Measurements from ENCODE around the gene HSPA1L.

The HSPA1L gene

DNA sequence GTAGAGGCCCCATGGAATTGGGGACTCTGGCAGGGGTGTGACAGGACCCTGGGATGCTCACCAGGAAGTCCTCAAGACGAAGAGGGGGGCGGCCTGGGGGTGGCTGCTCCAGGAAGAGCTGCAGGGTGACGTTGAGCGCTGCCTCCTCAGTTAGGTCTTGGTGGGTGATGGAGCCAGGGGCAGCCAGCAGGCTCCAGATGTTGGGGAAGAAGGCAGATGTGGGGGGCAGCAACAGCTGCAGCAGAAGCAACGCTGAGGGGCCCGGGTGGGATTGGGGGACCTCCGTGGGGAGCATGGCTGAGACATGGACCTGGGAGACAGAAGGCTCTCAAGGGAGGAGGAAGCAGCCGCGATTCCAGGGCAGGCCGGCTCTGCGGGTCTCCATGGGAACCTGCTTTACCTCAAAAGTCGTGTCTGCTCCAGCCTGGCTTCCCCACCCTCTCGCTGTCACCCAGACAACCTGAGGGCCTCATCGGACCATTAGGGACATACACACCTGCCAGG, 38.5 kb downstream of the HSPA1L start:
- Histone ChIP-seq H3K4me1 (ENCODE audit: control insufficient read depth, insufficient read depth, low read length) (no peaks in the 10 kb centered on the region), H3K9ac (ENCODE audit: low read depth, low read length) (no peak overlapping the region), H3K27me3 (ENCODE audit: control insufficient read depth, insufficient read depth, low read length) (no peaks in the 10 kb centered on the region), H3K9me3 (ENCODE audit: control insufficient read depth, insufficient read depth, low read length) (no peaks in the 10 kb centered on the region), H3K4me3 (ENCODE audit: low read depth, low read length) (no peak overlapping the region), H3K36me3 (ENCODE audit: control insufficient read depth, insufficient read depth, low read length) (peaks cover 33% of the 10 kb centered on the region)

- no peak overlapping the region for H3K9ac ChIP-seq (ENCODE audit: low read depth, low read length)
- no peaks in the 10 kb centered on the region for H3K4me1 ChIP-seq (ENCODE audit: control insufficient read depth, insufficient read depth, low read length)
- H3K4me3 ChIP-seq (ENCODE audit: low read depth, low read length): no peak overlapping the region
Observed at GRCh38 chr6:31775633-31776484, 39.2 kb downstream of the HSPA1L start.

GRCh38 chr6:31775184-31775583, 39.9 kb downstream of the HSPA1L start:
- H3K4me3 ChIP-seq (ENCODE audit: low read depth, low read length): no peak overlapping the region
- no peaks in the 10 kb centered on the region for H3K9me3 ChIP-seq (ENCODE audit: control insufficient read depth, insufficient read depth, low read length)
- no peaks in the 10 kb centered on the region for H3K4me1 ChIP-seq (ENCODE audit: control insufficient read depth, insufficient read depth, low read length)
- H3K36me3 ChIP-seq (ENCODE audit: control insufficient read depth, insufficient read depth, low read length): peaks cover 20% of the 10 kb centered on the region
- H3K27me3 ChIP-seq (ENCODE audit: control insufficient read depth, insufficient read depth, low read length): no peaks in the 10 kb centered on the region
- H3K9ac ChIP-seq (ENCODE audit: low read depth, low read length): no peak overlapping the region

More at GRCh38 chr6:31775633-31776484, 39.2 kb downstream of the HSPA1L start:
- no peaks in the 10 kb centered on the region for H3K27me3 ChIP-seq (ENCODE audit: control insufficient read depth, insufficient read depth, low read length)
- no peaks in the 10 kb centered on the region for H3K9me3 ChIP-seq (ENCODE audit: control insufficient read depth, insufficient read depth, low read length)
- peaks cover 26% of the 10 kb centered on the region for H3K36me3 ChIP-seq (ENCODE audit: control insufficient read depth, insufficient read depth, low read length)

- Histone ChIP-seq H3K4me1 (ENCODE audit: control insufficient read depth, insufficient read depth, low read length) (no peaks in the 10 kb centered on the region), H3K4me3 (ENCODE audit: low read depth, low read length) (no peak overlapping the region), H3K9me3 (ENCODE audit: control insufficient read depth, insufficient read depth, low read length) (no peaks in the 10 kb centered on the region), H3K9ac (ENCODE audit: low read depth, low read length) (no peak overlapping the region), H3K27me3 (ENCODE audit: control insufficient read depth, insufficient read depth, low read length) (no peaks in the 10 kb centered on the region), H3K36me3 (ENCODE audit: control insufficient read depth, insufficient read depth, low read length) (no peaks in the 10 kb centered on the region)
Observed at GRCh38 chr6:31771992-31772358, 43.1 kb downstream of the HSPA1L start.

GRCh38 chr6:31770860-31771259, 44.2 kb downstream of the HSPA1L start:
- H3K4me3 ChIP-seq (ENCODE audit: low read depth, low read length): no peak overlapping the region
- H3K4me1 ChIP-seq (ENCODE audit: control insufficient read depth, insufficient read depth, low read length): no peaks in the 10 kb centered on the region
- H3K9ac ChIP-seq (ENCODE audit: low read depth, low read length): no peak overlapping the region
- H3K36me3 ChIP-seq (ENCODE audit: control insufficient read depth, insufficient read depth, low read length): no peaks in the 10 kb centered on the region
- no peaks in the 10 kb centered on the region for H3K9me3 ChIP-seq (ENCODE audit: control insufficient read depth, insufficient read depth, low read length)
- no peaks in the 10 kb centered on the region for H3K27me3 ChIP-seq (ENCODE audit: control insufficient read depth, insufficient read depth, low read length)

- Histone ChIP-seq H3K9ac (ENCODE audit: low read depth, low read length) (no peak overlapping the region), H3K4me3 (ENCODE audit: low read depth, low read length) (no peak overlapping the region), H3K9me3 (ENCODE audit: control insufficient read depth, insufficient read depth, low read length) (no peaks in the 10 kb centered on the region), H3K4me1 (ENCODE audit: control insufficient read depth, insufficient read depth, low read length) (no peaks in the 10 kb centered on the region), H3K36me3 (ENCODE audit: control insufficient read depth, insufficient read depth, low read length) (no peaks in the 10 kb centered on the region), H3K27me3 (ENCODE audit: control insufficient read depth, insufficient read depth, low read length) (no peaks in the 10 kb centered on the region)
Observed at GRCh38 chr6:31769684-31770371, 45.3 kb downstream of the HSPA1L start.

DNA sequence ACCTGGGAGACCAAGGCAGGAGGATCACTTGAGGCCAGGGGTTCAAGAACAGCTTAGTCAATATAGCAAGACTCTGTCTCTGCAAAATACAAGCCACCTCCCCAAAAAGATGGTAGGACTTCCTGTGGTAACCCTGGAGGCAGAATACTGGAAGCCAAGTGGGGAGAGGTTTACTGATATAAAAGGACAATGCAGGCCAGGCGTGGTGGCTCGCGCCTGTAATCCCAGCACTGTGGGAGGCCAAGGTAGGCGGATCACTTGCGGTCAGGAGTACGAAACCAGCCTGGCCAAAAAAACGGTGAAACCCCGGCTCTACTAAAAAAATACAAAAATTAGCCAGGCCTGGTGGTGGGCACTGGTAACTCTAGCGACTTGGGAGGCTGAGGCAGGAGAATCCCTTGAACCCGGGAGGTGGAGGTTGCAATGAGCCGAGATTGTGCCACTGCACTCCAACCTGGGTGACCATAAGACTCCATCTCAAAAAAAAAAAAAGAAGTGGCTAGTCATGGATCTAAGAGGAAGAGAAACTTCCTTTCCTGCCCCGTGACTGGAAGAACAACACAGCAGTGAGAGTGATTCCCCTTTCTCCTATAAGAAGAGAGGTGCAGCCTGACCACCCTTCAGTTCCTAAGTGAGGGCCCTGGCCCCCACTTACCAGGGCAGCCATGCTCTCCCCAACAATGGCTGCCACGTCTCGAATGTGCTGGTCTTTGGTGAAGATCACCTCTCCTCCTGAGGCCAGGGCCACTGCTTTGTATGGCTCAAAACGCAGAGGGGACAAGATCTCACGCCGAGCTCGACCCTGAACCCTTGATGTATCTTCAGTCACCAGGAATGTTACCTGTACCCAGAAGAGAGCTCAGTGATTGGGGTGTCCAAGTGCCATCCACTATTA, 46.5 kb downstream of the HSPA1L start:
- Histone ChIP-seq H3K9ac (ENCODE audit: low read depth, low read length) (no peak overlapping the region), H3K9me3 (ENCODE audit: control insufficient read depth, insufficient read depth, low read length) (no peaks in the 10 kb centered on the region)

DNA sequence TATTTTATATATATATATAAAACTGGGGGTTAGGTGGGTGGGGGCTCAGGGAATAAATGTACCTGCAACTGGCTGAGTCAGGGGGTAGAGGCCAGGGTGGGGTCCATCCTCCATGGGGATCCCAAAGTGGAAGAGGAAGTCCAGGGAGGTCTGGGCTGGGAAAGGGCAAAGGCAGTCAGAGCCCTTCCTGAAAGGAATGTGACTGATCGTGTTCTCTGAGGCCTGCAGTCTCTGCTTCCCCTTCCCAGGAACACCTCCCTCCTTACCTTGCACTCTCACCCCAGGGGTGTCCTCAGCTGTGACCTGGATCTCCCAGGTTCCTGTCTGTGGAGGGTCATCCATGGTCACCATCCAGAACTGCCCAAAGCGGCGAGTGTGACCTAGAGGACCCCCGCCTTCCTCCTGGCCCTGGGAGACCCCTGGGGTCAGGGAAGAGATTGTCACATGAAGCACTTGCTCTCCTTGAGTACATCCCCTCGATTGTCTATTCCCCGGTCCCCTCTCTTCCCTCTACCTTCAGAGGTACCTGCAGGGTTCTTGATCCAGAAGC, 47.9 kb downstream of the HSPA1L start:
- H3K9me3 ChIP-seq (ENCODE audit: control insufficient read depth, insufficient read depth, low read length): no peaks in the 10 kb centered on the region
- peaks cover 5% of the 10 kb centered on the region for H3K36me3 ChIP-seq (ENCODE audit: control insufficient read depth, insufficient read depth, low read length)
- no peak overlapping the region for H3K4me3 ChIP-seq (ENCODE audit: low read depth, low read length)
- H3K27me3 ChIP-seq (ENCODE audit: control insufficient read depth, insufficient read depth, low read length): no peaks in the 10 kb centered on the region
- peaks cover 5% of the 10 kb centered on the region for H3K4me1 ChIP-seq (ENCODE audit: control insufficient read depth, insufficient read depth, low read length)
- no peak overlapping the region for H3K9ac ChIP-seq (ENCODE audit: low read depth, low read length)

More for the DNA sequence above, 46.5 kb downstream of the HSPA1L start:
- no peaks in the 10 kb centered on the region for H3K4me1 ChIP-seq (ENCODE audit: control insufficient read depth, insufficient read depth, low read length)
- H3K4me3 ChIP-seq (ENCODE audit: low read depth, low read length): no peak overlapping the region
- H3K36me3 ChIP-seq (ENCODE audit: control insufficient read depth, insufficient read depth, low read length): no peaks in the 10 kb centered on the region
- H3K27me3 ChIP-seq (ENCODE audit: control insufficient read depth, insufficient read depth, low read length): no peaks in the 10 kb centered on the region

GRCh38 chr6:31765910-31766794, 48.9 kb downstream of the HSPA1L start:
- Histone ChIP-seq H3K4me3 (ENCODE audit: low read depth, low read length) (peak overlapping the region; percentile 24), H3K9ac (ENCODE audit: low read depth, low read length) (no peak overlapping the region), H3K36me3 (ENCODE audit: control insufficient read depth, insufficient read depth, low read length) (peaks cover 13% of the 10 kb centered on the region), H3K9me3 (ENCODE audit: control insufficient read depth, insufficient read depth, low read length) (no peaks in the 10 kb centered on the region), H3K27me3 (ENCODE audit: control insufficient read depth, insufficient read depth, low read length) (no peaks in the 10 kb centered on the region), H3K4me1 (ENCODE audit: control insufficient read depth, insufficient read depth, low read length) (peaks cover 5% of the 10 kb centered on the region)

GRCh38 chr6:31765559-31765909, 49.5 kb downstream of the HSPA1L start:
- no peaks in the 10 kb centered on the region for H3K9me3 ChIP-seq (ENCODE audit: control insufficient read depth, insufficient read depth, low read length)
- no peak overlapping the region for H3K4me3 ChIP-seq (ENCODE audit: low read depth, low read length)
- no peak overlapping the region for H3K9ac ChIP-seq (ENCODE audit: low read depth, low read length)
- H3K36me3 ChIP-seq (ENCODE audit: control insufficient read depth, insufficient read depth, low read length): peaks cover 15% of the 10 kb centered on the region
- H3K27me3 ChIP-seq (ENCODE audit: control insufficient read depth, insufficient read depth, low read length): no peaks in the 10 kb centered on the region
- peaks cover 5% of the 10 kb centered on the region for H3K4me1 ChIP-seq (ENCODE audit: control insufficient read depth, insufficient read depth, low read length)

All from iPS-15b (cell line).